T-cell (primary cell): ENCODE measurements around the gene MYO1D. TPM values are rescaled to one million over a fixed set of nuclear protein-coding genes. Genes with fewer than 3 reads are reported as not detected.

ENCODE experiments used
- ATAC-seq, 4 experiments: fragments of 200-7000 bp in 3 of 4; fragments of 150-1000 bp in 1 of 4; cut with Tn5 transposase; replicated peaks in 1 of 4; 1 replicate in 3 of 4; 2 replicates in 1 of 4; pipeline ENCODE4 v1.10.0; 2021; ENCODE audit warnings: moderate library complexity in 3 of 4, mild to moderate bottlenecking in 2 of 4, moderate number of reproducible peaks in 1 of 4
- CTCF ChIA-PET, 2 donors: fragments of 300-600 bp; sonication (Branson Sonifier 250); formaldehyde crosslinking; loops; one replicate each; lab custom pipeline; 2022; ENCODE audit warnings: antibody characterized with exemption in 2 of 2; lab: Charles Lee
- POLR2A ChIA-PET, 2 donors: fragments of 300-600 bp; sonication (Branson Sonifier 250); formaldehyde crosslinking; loops; one replicate each; lab custom pipeline; 2022; ENCODE audit warnings: antibody characterized with exemption in 2 of 2; lab: Charles Lee
- DNase-seq, 35 experiments: peaks; one replicate each; pipeline versions ENCODE4 v3.0.0 to v3.0.0-alpha.2; 2013 to 2023
- H3K27ac ChIP-seq: one replicate; pipeline ENCODE4 v1.5.1; 2013; ENCODE audit warnings: low read length
- H3K27me3 ChIP-seq, 2 experiments: replicated peaks in 1 of 2; 1 replicate in 1 of 2; 2 replicates in 1 of 2; pipeline versions ENCODE4 v1.6.1 to v1.7.0; 2013; ENCODE audit warnings: low read length in 1 of 2, mixed read lengths in 1 of 2; ENCODE audit not compliant: control insufficient read depth in 2 of 2, insufficient read depth in 2 of 2; ENCODE audit errors: extremely low read depth in 1 of 2
- H3K36me3 ChIP-seq, 2 donors: 1 replicate in 1 of 2; 2 replicates in 1 of 2; pipeline versions ENCODE4 v1.6.1 to v1.7.0; 2013; ENCODE audit warnings: low read length in 1 of 2; ENCODE audit not compliant: control insufficient read depth in 2 of 2, insufficient read depth in 1 of 2; ENCODE audit errors: extremely low read depth in 1 of 2
- H3K4me1 ChIP-seq, 2 experiments: 1 replicate in 1 of 2; 2 replicates in 1 of 2; pipeline versions ENCODE4 v1.6.1 to v1.7.0; 2013; ENCODE audit warnings: low read length in 2 of 2, mixed read lengths in 1 of 2; ENCODE audit not compliant: insufficient read depth in 2 of 2, control insufficient read depth in 1 of 2; ENCODE audit errors: extremely low read depth in 1 of 2
- H3K4me3 ChIP-seq, 2 donors: 1 replicate in 1 of 2; 2 replicates in 1 of 2; pipeline versions ENCODE4 v1.5.1 to v1.7.0; 2013; ENCODE audit warnings: mild to moderate bottlenecking in 2 of 2, low read length in 1 of 2, moderate library complexity in 1 of 2; ENCODE audit not compliant: control insufficient read depth in 1 of 2; ENCODE audit errors: extremely low read depth in 1 of 2
- H3K9me3 ChIP-seq: 2 replicates; pipeline ENCODE4 v1.7.0; 2013
- H3K27ac Mint-ChIP-seq, 2 donors: one replicate each; pipeline ENCODE4 v1.8.0; 2020 to 2021; ENCODE audit warnings: mild to moderate bottlenecking in 2 of 2, mixed read lengths in 2 of 2
- H3K27me3 Mint-ChIP-seq, 2 donors: one replicate each; pipeline ENCODE4 v1.8.0; 2021 to 2022; ENCODE audit warnings: mixed read lengths in 2 of 2
- H3K36me3 Mint-ChIP-seq: one replicate; pipeline ENCODE4 v1.8.0; 2021; ENCODE audit warnings: mixed read lengths
- H3K4me1 Mint-ChIP-seq, 3 donors: one replicate each; pipeline ENCODE4 v1.8.0; 2020 to 2022; ENCODE audit warnings: mixed read lengths in 3 of 3, mild to moderate bottlenecking in 1 of 3
- H3K4me3 Mint-ChIP-seq, 3 donors: one replicate each; pipeline ENCODE4 v1.8.0; 2020 to 2022; ENCODE audit warnings: mild to moderate bottlenecking in 3 of 3, mixed read lengths in 3 of 3, moderate library complexity in 3 of 3
- H3K9me3 Mint-ChIP-seq, 3 donors: one replicate each; pipeline ENCODE4 v1.8.0; 2020 to 2022; ENCODE audit warnings: mixed read lengths in 3 of 3
- WGBS: methylation state at CpG from one replicate; pipeline ENCODE4 v1.1.5; 2013; ENCODE audit warnings: missing lambda C conversion rate; ENCODE audit not compliant: insufficient coverage; 5-methylcytosine and 5-hydroxymethylcytosine counted together
- total RNA-seq, 35 experiments: library from RNA in 6 of 35; stranded (reverse) in 6 of 35; fragments of 120-200 nt in 1 of 35; gene quantifications; one replicate each; pipeline versions ENCODE4 v1.2.1 to v1.2.4 and lab custom pipeline; 2013 to 2026

Gene MYO1D
- total RNA-seq, 5 donors from 2014 or later (not counting 1 experiment from before 2014, with no cell fraction given): 8.3 to 11.1 (median 9.5) TPM

DNA sequence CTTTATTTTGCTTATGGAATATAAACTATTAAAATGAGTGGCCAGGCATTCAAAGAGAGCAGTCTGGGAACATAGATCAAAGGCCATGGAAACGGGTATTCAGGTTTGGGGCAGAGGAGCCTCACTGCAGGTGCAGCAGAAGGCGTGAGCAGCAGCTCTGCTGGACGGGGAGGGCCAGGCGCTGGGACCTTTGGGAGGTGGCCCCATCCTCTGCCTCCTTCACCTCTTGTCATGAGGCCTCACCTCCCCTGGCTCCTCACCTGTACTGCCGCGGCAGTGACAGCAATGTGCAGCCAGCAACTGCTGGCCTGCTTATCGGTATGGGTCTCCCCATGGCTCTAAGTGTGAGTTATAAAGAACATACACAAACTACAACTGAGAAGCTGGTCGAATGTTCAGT, 280.7 kb downstream of the MYO1D start:
- H3K36me3 ChIP-seq: no peaks in the 10 kb centered on the region
- H3K9me3 Mint-ChIP-seq: no peaks in the 10 kb centered on the region
- WGBS: 38% methylated on average over 1 of the region's 8 CpGs
- ChIA-PET CTCF (interaction anchor here in 1 of 2 donors (0.6 kb wide), 1 partner anchor 66 kb away, joined by 3 read pairs; no protein-coding TSS in a partner anchor), POLR2A (no interaction called here)
- no peak overlapping the region for H3K4me3 Mint-ChIP-seq
- no peaks in the 10 kb centered on the region for H3K9me3 ChIP-seq
- H3K4me1 ChIP-seq: no peaks in the 10 kb centered on the region
- H3K27ac ChIP-seq: no peak overlapping the region
- H3K4me3 ChIP-seq: no peak overlapping the region
- DNase-seq: no peak
- H3K36me3 Mint-ChIP-seq: no peaks in the 10 kb centered on the region
- H3K4me1 Mint-ChIP-seq: no peaks in the 10 kb centered on the region
- no peaks in the 10 kb centered on the region for H3K27me3 ChIP-seq
- no peaks in the 10 kb centered on the region for H3K27me3 Mint-ChIP-seq
- H3K27ac Mint-ChIP-seq: no peak overlapping the region
- ATAC-seq: no peak

DNA sequence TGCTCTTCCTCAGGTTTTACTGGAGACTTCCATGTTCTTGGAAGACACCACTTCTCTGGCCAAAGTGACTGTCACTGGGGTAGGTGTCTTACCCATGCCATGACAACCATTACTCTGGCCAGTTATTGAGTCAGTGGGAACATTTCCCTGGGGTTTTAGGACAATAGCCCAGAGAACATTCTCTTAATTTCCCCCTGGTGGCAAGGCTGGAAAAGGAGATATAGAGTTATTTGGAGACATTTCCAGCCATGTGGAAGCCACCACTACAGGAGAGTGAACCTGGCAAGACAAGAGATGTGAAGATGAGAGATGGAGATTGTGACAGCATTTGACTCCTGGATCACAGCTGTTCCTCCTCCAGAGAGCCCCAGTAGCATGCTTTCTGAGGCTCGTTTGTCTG, 283.9 kb downstream of the MYO1D start:
- Mint-ChIP-seq H3K9me3 (no peaks in the 10 kb centered on the region), H3K4me3 (no peak overlapping the region), H3K36me3 (no peaks in the 10 kb centered on the region), H3K4me1 (no peaks in the 10 kb centered on the region), H3K27ac (no peak overlapping the region), H3K27me3 (no peaks in the 10 kb centered on the region)
- H3K27ac ChIP-seq: no peak overlapping the region
- DNase-seq (no peak), ATAC-seq (no peak)
- no peak overlapping the region for H3K4me3 ChIP-seq
- 100% methylated on average over 1 of the region's 1 CpG for WGBS
- CTCF ChIA-PET: no interaction called here
- H3K36me3 ChIP-seq: no peaks in the 10 kb centered on the region
- H3K4me1 ChIP-seq: no peaks in the 10 kb centered on the region
- H3K27me3 ChIP-seq: no peaks in the 10 kb centered on the region
- no peaks in the 10 kb centered on the region for H3K9me3 ChIP-seq
- POLR2A ChIA-PET: no interaction called here

DNA sequence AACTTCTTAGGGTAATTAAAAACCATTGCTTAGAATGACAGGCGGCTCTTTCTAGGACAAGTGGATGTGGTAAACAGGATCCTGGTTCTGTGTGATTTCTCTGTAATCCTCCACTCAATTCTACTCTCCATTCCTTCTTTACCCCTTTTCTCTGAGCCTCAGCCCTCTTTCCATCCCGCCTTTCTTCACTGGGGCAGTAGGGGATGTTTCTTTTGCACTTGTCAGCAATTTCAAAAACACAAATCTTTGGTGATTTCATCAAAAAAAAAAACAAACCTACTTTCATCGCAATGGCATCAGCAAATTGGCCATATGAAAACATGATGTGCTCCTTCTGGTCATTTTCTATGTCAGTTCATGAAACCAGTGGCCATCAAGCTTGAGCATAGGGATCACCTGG, 285.5 kb downstream of the MYO1D start:
- Histone ChIP-seq H3K27me3 (no peaks in the 10 kb centered on the region), H3K9me3 (no peaks in the 10 kb centered on the region), H3K4me3 (no peak overlapping the region), H3K4me1 (no peaks in the 10 kb centered on the region), H3K36me3 (no peaks in the 10 kb centered on the region), H3K27ac (no peak overlapping the region)
- DNase-seq: no peak
- H3K27me3 Mint-ChIP-seq: no peaks in the 10 kb centered on the region
- H3K9me3 Mint-ChIP-seq: no peaks in the 10 kb centered on the region
- no peak for ATAC-seq
- no peak overlapping the region for H3K27ac Mint-ChIP-seq
- H3K4me3 Mint-ChIP-seq: no peak overlapping the region
- CTCF ChIA-PET: interaction anchor here in 1 of 2 donors (0.8 kb wide), 1 partner anchor 108 kb away, joined by 3 read pairs; no protein-coding TSS in a partner anchor
- H3K4me1 Mint-ChIP-seq: no peaks in the 10 kb centered on the region
- no CpG with 5 or more reads among the region's 3 CpGs for WGBS
- H3K36me3 Mint-ChIP-seq: peaks cover 3% of the 10 kb centered on the region
- POLR2A ChIA-PET: no interaction called here

DNA sequence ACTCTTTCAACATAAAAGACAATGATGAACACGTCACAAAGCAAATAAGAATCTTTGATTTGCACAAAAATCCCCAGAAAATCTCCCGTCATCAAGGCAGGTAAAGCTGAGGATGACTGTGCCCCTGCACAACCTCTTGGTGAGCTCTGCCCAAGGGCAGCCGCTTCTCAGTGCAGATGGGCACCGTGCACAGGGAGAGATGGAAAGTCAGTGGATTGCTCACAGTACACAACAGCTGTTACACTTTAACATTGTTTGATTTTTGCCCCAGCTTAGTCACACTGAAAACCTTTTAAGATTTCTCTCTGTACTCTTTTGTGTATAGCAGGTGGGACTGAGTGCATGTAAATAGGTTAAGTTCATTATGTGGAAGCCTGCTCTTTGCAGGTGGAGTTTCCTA, 285.9 kb downstream of the MYO1D start:
- ChIA-PET POLR2A (no interaction called here), CTCF (interaction anchor here (0.6 to 1.3 kb wide), 3 partner anchors 107 to 1048 kb away, joined by 3 read pairs; no protein-coding TSS in a partner anchor)
- Histone ChIP-seq H3K9me3 (no peaks in the 10 kb centered on the region), H3K4me1 (no peaks in the 10 kb centered on the region), H3K36me3 (no peaks in the 10 kb centered on the region), H3K27ac (no peak overlapping the region), H3K4me3 (no peak overlapping the region), H3K27me3 (no peaks in the 10 kb centered on the region)
- Mint-ChIP-seq H3K4me3 (no peak overlapping the region), H3K27me3 (no peaks in the 10 kb centered on the region), H3K4me1 (no peaks in the 10 kb centered on the region), H3K36me3 (peaks cover 3% of the 10 kb centered on the region), H3K9me3 (no peaks in the 10 kb centered on the region), H3K27ac (no peak overlapping the region)
- 92% methylated on average over 2 of the region's 4 CpGs for WGBS
- DNase-seq (no peak), ATAC-seq (no peak)

DNA sequence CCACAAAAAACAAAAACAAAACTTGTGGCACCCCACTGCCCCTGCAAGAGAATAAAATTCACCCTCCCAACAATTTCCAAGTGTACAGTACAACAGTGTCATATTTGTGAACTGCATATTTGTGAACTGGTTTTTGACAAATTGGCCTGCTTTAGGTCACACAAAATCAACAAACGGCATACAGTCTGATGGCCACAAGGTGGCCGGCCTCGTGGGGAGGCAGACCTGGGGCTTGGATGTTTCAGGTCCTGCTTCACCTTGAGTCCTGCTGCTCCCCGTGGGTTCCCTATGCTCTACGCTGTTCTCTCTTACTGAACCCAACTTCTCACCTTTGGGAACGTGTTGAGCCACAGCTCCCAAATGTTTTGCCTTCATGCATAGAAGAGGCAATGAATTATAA, 287.9 kb downstream of the MYO1D start:
- CTCF ChIA-PET: no interaction called here

DNA sequence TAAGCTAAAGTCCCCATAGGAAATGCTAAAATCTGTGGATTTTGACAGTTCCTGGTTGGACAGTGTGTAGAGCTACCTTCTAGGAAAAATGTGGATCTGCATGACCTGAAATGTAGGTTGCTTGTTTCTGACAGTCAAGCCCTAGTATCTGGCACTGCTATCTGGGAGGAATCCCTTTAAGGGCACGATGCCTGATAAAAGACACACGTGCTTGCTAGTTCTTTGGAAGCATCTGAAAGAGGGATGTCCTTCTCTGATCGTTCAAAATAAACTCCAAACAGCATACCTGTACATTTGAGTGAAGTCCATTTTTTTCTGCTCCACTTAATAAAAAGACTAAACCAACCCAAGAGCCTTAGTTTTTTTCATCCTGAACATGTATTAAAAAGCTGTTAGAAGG, 288.8 kb downstream of the MYO1D start:
- Histone ChIP-seq H3K4me3 (no peak overlapping the region), H3K9me3 (peaks cover under 1% of the 10 kb centered on the region), H3K27me3 (no peaks in the 10 kb centered on the region), H3K4me1 (no peaks in the 10 kb centered on the region), H3K36me3 (no peaks in the 10 kb centered on the region), H3K27ac (no peak overlapping the region)
- DNase-seq: no peak
- Mint-ChIP-seq H3K4me1 (no peaks in the 10 kb centered on the region), H3K9me3 (peaks cover 3 to 6% (median 4%) of the 10 kb centered on the region in 3 donors), H3K27ac (no peak overlapping the region), H3K4me3 (no peak overlapping the region), H3K36me3 (peaks cover 9% of the 10 kb centered on the region), H3K27me3 (no peaks in the 10 kb centered on the region)
- ATAC-seq: no peak
- CTCF ChIA-PET: interaction anchor here in 1 of 2 donors (0.7 kb wide), 1 partner anchor 97 kb away, joined by 4 read pairs; no protein-coding TSS in a partner anchor
- POLR2A ChIA-PET: no interaction called here
- 90% methylated on average over 3 of the region's 3 CpGs for WGBS

More for the DNA sequence above, 287.9 kb downstream of the MYO1D start:
- H3K4me3 ChIP-seq: no peak overlapping the region
- Mint-ChIP-seq H3K27ac (no peak overlapping the region), H3K4me1 (no peaks in the 10 kb centered on the region), H3K9me3 (peaks cover 0 to 2% (median 0%) of the 10 kb centered on the region in 3 donors), H3K27me3 (no peaks in the 10 kb centered on the region), H3K36me3 (peaks cover 3% of the 10 kb centered on the region), H3K4me3 (no peak overlapping the region)
- WGBS: 85% methylated on average over 4 of the region's 6 CpGs
- POLR2A ChIA-PET: interaction anchor here in 1 of 2 donors (0.6 kb wide), 1 partner anchor 45 kb away, joined by 3 read pairs; no protein-coding TSS in a partner anchor
- ATAC-seq (no peak), DNase-seq (no peak)
- no peaks in the 10 kb centered on the region for H3K4me1 ChIP-seq
- no peak overlapping the region for H3K27ac ChIP-seq
- no peaks in the 10 kb centered on the region for H3K36me3 ChIP-seq
- no peaks in the 10 kb centered on the region for H3K9me3 ChIP-seq
- H3K27me3 ChIP-seq: no peaks in the 10 kb centered on the region
